Stimulated activated CD8-positive, alpha-beta memory T cell treated with anti-CD3 and anti-CD28 coated beads, Interleukin-2, amount 100 ng/mL, for 1 hour (primary cell): Measurements from ENCODE around the gene ELP4.

Experiments
- DNase-seq, 2 donors: peaks; one replicate each; pipeline ENCODE4 v3.0.0-alpha.2; 2020; ENCODE audit warnings: low read depth in 2 of 2

ELP4 gene

DNA sequence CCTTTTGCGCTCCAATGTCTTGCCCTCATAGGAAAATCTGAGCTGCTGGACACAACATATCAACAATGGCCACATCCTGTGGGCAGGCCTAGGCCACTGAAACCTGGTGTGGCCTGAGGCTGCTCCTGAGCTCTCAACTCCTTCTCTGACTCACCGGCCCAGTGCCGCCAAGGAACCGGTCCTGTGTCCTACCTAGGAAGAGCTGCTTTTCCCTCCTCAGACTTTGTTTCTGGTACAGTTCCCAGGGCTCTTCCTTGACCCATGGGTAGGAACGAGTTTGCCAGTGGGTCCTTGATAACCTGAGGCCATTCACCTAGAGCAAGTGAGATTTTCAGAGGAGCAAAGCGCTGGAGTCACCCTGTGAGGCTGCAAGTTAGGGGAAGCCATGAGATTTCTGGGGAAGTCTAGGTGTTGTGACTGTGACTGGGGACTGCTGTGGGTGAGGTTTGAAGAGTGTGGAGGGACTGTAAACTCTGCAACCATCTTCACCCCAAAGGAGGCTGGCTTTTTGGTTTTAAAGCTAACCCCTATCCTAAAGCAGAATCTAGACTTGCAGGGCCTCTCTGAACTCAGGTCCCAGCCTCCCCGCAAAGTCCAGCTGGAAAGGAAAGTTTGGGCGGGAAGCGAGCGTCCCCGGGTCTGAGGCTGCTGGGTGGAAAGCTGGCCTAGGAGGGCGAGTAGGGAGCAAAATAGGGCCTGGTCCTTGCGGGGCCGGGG is 313.5 kb downstream of the ELP4 start:
- no peak for DNase-seq

DNA sequence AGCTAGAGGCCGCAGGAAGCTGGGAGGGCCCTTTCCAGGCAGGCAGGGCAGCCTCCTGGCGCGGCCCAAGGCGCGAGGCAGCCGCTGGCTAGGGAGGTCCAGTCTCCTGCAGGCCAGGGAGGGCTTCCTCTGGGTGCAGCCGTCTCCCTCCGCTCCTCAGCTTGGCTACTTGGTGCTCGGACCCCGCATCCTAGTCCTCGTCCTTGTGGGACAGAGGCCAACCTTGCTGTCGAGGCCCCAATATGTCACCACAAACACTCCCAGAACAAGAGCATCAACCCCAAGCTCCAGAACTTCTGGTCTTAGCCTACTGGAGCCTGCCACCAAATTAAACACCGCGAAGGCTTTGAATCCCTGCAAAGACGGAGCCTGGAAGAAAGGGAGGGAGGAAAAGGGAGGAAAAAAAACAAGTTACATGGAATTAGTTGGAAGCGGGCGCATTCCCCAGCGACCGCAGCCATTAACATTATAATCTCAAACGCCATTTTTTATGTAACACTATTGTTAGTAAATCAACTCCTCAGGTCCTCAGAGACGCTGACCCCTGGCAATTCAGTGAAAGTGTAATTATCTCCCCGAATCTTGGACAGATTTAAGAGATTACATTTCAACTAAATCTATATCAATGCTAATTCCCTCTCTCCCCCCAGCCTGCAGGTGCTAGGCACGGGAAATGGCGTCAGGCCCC is 314.2 kb downstream of the ELP4 start:
- no peak for DNase-seq

DNA sequence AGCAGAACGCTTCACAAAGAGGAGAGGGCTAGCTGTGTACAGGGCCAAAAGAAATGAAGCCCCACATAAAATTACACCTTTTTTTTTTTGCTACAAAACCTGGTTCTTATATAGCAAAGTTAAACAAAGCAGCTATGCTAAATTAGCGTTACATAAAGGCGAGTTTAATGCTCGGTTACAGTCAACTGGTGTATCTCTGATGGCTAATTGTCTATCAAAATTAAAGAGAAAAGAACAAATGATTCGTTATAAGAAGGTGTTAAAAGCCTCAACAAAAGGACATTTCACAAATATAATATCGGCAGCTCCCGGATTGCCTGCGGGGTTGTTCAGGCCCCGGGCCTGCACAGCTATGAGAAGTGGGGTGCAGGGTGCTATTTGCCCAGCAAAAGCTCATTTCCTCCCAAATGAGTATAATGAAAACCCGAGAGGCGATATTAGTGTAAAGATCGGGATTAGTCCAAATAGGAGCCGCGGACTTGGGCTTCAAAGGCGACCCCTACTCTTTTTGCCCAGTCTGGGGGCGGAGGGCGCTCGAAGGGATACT is 314.8 kb downstream of the ELP4 start:
- no peak for DNase-seq

DNA sequence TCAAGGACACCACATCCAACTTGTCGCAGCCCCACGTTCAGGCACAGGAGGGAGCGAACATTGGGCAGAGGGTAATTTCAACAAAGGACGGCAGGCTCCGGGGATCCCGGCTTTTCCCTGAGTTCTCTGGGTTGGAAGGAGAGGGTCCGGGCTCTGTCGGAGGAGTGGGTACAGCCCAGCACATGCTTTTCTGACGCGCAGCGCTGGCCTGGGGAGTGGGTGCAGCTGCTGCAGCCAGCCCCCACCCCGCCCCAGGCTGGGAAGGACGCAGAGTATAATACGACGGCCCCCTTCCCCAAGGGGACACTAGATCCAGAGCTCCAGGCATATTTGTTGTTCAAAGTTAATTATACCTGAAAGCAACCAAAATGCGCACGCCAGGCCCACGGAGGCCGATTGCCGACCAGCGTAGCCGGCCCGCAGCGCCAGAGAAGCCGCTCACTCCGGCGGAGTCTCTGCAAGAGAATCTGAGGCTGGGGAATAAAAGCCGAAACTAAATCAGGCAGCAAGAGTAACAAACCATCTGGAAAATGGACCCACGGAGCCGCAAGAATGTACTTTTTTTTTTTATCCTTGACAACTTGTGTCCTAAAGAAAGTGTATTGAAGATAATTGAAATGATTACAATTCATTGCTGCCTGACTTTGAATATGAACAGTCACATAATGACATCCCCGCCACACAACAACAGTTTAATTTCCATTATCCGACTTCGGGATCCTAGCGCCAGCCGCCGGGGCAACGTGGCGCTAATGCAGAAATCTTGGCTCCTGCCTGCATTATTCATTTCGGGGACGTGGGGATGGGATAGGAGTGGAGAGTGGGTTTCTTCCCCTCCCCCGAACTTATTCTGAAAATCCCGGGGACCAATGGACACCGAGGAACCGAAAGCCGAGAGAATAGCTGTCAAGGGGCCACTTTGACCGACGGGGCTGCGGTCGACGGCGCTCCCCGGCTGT is 315.6 kb downstream of the ELP4 start:
- DNase-seq = no peak

DNA sequence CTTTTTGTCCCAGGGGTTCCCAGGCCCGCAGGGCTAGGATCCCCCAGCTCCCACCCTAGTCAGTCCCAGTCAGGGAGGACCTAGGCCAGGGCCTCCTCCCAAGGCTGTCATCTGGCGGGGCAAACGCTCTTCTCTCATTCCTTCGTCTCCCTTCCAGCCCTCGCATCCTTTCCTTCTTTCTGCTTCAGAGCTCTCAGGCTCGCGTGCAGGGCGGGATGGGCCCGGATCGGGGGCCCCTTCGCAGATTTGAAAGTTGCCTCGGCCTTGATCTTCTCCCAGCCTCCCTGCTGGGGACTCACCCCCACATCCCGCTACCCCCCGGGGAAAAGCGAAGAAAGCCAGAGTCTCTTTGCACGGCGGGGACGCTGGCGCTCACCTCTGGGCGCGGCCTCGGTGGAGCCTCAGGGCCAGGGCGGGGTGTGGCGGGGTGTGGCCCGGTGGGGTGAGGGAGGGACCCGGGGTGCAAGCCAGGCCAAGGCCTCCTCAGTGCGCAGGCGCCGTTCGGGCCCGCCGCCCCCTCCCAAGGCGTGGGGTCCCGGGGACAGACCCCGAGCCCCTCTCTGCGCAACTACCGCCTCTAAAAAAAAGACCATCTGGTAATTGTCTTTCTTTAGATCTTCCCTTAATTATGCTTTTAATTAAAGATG is 316.4 kb downstream of the ELP4 start:
- DNase-seq = no peak

DNA sequence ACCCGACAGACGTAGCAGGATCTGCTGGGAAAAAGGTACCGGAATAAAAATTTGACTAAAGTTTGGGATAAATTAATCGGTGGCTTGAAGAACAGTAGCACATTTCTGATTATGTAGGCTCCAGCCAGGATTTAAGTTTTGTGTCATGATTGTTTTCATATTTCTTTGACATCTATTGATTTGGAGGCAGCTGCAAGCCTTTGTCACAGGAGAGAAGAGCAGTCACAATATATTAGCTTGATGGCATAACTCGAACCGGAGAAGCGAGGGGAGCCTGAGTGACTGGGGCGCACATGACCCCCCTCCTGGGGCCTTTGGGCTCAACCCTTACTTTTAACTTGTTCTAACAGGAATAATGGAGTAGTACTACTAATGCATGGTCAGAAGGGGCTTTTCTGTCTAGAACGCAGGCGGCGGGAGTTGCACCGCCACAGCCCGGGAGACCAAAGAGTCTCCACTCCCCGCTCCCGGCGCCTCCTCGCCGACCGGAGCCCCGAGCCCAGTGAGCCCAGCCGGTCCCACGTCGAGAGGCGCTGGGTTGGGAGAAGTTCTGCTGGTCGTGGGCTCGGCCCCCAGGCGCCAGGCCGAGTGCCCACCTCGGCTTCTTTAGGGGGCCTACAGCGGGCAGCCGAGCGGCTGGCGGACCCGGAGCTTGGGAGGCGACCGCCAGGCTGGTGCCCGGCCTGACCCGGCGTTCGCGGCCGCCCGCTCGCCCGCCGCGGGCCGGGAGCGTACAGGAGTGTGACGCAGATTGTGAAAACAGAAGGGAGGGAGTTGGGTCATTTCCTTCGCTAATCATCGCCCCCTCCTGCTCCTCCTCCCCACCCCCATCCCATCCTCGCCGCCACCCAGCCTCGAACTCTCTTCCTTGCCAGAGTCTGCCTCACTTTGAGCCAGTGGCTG is 317.2 kb downstream of the ELP4 start:
- DNase-seq = no peak

DNA sequence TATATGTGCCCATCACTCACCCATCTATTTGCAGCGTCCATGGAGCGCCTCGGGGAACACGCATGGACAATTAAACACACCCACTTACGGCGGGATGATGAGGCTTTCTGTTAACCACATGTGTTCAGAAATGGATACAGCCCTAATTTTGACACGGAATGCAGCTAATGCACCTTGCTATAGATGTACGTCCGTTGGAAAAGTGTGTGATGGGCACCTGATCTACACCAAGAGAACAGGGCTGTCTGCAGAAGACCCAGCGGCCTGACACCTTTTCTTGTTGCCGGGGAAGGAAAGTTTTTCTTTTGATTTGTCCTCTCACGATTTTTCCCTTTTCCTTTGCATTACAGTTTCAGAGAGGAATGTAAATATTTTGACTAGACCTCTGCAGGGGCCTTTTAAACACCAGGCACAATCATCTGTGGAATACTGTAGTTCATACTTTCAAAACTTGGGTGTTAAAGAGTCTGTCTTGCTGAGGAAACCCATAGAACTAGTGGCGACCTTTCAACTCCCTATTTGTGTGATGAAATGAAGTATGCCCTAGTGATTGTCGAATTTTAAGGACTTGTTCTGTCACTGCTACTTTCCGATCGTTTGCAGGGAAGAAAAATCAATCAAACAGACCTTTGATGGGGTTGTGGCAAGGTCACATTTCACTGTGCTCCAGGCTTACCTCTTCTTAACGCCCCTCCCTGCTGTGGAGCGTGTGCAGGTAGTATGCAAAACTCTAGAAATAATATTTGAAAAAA is 318.1 kb downstream of the ELP4 start:
- DNase-seq = no peak

DNA sequence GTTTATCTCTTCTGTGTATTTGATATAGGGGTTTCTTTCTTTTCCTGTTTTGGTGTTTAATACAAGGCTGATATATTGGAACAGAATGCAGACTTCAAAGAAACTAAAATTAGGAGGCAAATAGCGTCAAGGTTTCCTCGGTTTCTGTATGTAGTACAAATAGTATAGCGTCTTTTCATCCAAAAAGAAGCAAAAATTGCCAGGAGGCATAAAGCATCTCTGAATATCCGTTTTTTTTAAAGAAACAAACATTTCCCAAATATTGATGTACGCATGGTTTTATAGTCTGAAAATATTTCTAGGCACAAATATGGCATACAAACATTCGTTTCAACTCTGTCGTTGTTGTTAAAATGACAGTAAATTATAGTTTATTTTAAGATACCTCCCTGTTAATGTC is 318.6 kb downstream of the ELP4 start:
- DNase-seq = no peak

DNA sequence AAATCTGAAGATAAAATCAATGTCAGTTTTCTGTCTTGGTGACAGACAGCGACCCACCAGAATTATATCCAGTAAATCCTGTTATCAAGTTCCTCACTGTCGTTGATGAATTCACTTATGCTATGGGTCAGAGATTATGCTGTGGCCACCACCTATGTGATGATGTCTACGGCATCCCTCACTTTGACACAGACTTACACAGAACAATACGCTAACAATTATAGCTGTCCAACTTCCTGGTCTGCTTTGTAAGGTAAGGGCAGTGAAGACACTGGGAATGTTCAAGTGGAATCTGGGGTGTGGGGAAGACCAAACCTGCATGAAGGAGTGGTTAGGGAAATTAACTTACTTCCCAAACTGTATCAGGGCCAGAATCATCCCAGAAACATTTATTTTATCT is 320.8 kb downstream of the ELP4 start:
- DNase-seq = no peak

DNA sequence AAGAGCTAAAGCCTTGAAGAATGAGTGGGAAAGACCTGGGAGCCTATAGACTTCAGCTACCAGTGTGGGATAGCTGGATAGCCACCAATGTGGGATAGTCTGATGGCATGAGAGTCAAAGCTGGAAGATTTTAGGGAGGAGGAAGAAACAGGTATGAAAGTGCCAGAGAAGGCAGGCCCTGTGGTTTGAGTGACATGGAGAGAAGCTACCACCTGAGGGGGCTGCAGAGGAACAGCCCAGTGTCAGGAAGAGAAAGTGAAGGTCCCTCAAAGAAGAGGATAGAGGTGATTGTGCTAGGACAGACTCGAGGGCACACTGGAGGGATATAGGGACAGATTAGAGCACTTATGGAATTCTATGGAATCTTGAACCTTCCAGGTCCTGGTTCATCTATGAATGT is 324.7 kb downstream of the ELP4 start:
- no peak for DNase-seq
